ENCODE measurements around the gene PPP1R3C.

DNA sequence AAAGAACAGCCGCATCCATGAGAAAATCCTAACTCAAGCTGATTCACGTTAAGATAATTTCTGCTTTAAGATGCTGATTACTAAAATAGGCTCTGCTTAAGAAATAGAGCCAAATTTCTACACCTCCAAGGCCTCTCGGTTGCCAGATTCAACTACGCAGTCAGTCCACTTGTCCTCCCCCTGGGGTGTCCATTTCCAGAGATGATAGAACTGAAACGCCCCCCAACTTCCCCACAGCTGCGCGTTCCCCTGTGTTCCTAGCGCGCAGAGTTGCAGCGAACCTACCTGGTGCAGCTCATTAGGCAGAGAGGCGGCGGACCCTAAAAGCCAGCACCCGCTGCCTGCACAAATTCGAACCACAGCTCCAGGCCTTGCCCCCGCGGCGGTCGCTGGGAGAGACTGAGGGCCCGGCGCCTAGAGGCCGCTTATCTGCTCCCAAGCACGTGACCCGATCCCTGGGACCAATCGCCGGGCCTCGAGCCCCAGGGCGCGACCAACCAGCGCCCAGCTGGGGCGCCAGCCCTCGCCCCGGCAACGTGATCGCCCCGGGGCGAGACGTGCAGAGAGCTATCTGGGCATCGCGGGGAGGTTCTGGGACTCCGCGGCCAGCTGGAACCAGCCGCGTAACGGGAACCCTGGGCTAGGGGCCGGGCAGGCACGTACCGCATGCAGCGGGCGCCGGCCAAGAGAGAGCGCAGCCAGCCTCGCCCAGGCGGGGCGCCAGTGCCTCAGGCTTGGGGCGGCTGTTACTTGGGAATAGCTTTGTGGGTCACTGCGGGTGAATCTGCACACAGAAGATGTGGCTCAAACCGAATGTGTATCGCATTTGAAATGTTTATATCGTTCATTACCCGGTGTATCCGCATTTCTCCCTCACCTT lies at the start of gene PPP1R3C:
- TF ChIP-seq, protein P1, sequence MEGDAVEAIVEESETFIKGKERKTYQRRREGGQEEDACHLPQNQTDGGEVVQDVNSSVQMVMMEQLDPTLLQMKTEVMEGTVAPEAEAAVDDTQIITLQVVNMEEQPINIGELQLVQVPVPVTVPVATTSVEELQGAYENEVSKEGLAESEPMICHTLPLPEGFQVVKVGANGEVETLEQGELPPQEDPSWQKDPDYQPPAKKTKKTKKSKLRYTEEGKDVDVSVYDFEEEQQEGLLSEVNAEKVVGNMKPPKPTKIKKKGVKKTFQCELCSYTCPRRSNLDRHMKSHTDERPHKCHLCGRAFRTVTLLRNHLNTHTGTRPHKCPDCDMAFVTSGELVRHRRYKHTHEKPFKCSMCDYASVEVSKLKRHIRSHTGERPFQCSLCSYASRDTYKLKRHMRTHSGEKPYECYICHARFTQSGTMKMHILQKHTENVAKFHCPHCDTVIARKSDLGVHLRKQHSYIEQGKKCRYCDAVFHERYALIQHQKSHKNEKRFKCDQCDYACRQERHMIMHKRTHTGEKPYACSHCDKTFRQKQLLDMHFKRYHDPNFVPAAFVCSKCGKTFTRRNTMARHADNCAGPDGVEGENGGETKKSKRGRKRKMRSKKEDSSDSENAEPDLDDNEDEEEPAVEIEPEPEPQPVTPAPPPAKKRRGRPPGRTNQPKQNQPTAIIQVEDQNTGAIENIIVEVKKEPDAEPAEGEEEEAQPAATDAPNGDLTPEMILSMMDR (IDR thresholded peaks at IDR 0.05; ENCODE audit: borderline replicate concordance, extremely low read depth, low read length, poor library complexity, severe bottlenecking) = no peak
- no peak for TF ChIP-seq EZH2 (IDR thresholded peaks at IDR 0.05; ENCODE audit: borderline replicate concordance, low read depth, low read length, severe bottlenecking)
